GM21360 (cell line): ENCODE data around the gene RTTN.

Experiments used
- ATAC-seq: cut with Tn5 transposase; IDR thresholded peaks from one replicate; pipeline ENCODE4 v1.9.1; 2021; ENCODE audit warnings: mild to moderate bottlenecking, moderate library complexity; ENCODE audit not compliant: unreplicated experiment

The RTTN gene

GRCh38 chr18:70086085-70086484, 119.4 kb downstream of the RTTN start:
- ATAC-seq = no peak

GRCh38 chr18:70085641-70086040, 119.8 kb downstream of the RTTN start:
- ATAC-seq = no peak

- ATAC-seq = no peak
These were observed 123.1 kb downstream of the RTTN start for GRCh38 chr18:70082430-70082829.

GRCh38 chr18:70078106-70078505, 127.4 kb downstream of the RTTN start:
- ATAC-seq = no peak

- ATAC-seq = no peak
These were observed 129.6 kb downstream of the RTTN start for GRCh38 chr18:70075906-70076305.

- no peak for ATAC-seq
These were observed 131.4 kb downstream of the RTTN start for GRCh38 chr18:70074116-70074515.

GRCh38 chr18:70073432-70073831, 132.1 kb downstream of the RTTN start:
- ATAC-seq = no peak

GRCh38 chr18:70072678-70073077, 132.8 kb downstream of the RTTN start:
- no peak for ATAC-seq

GRCh38 chr18:70069965-70070364, 135.5 kb downstream of the RTTN start:
- ATAC-seq = no peak

- no peak for ATAC-seq
These were observed 136.1 kb downstream of the RTTN start for GRCh38 chr18:70069382-70069781.

- no peak for ATAC-seq
These were observed 136.5 kb downstream of the RTTN start for GRCh38 chr18:70068981-70069380.

GRCh38 chr18:70059684-70060083, 145.8 kb downstream of the RTTN start:
- ATAC-seq = no peak

GRCh38 chr18:70058916-70059315, 146.6 kb downstream of the RTTN start:
- peak; percentile 97 for ATAC-seq

- ATAC-seq = no peak
These were observed 157.4 kb downstream of the RTTN start for GRCh38 chr18:70047931-70048603.

- no peak for ATAC-seq
These were observed 158.7 kb downstream of the RTTN start for GRCh38 chr18:70046796-70047195.

- no peak for ATAC-seq
These were observed 159.3 kb downstream of the RTTN start for GRCh38 chr18:70046207-70046606.

- ATAC-seq = no peak
These were observed 160.9 kb downstream of the RTTN start for GRCh38 chr18:70044632-70045031.

GRCh38 chr18:70041459-70042050, 163.9 kb downstream of the RTTN start:
- no peak for ATAC-seq

GRCh38 chr18:70039186-70039585, 166.3 kb downstream of the RTTN start:
- no peak for ATAC-seq

- ATAC-seq = no peak
These were observed 167.9 kb downstream of the RTTN start for GRCh38 chr18:70037431-70038061.

GRCh38 chr18:70036771-70037347, 168.6 kb downstream of the RTTN start:
- ATAC-seq = peak; percentile 100

- ATAC-seq = no peak
These were observed 169.3 kb downstream of the RTTN start for GRCh38 chr18:70036168-70036567.
